HG03342 (cell line): ENCODE data around the gene CD163L1.
"Not testable (repeated sequence)": the region's sequence is repeated elsewhere in the genome, so short reads cannot be mapped to it uniquely, and the experiment has no call there.

Experiments
- ATAC-seq: cut with Tn5 transposase; IDR thresholded peaks from one replicate; pipeline ENCODE4 v1.9.1; 2021; ENCODE audit warnings: mild to moderate bottlenecking, moderate library complexity; ENCODE audit not compliant: unreplicated experiment

Gene CD163L1

DNA sequence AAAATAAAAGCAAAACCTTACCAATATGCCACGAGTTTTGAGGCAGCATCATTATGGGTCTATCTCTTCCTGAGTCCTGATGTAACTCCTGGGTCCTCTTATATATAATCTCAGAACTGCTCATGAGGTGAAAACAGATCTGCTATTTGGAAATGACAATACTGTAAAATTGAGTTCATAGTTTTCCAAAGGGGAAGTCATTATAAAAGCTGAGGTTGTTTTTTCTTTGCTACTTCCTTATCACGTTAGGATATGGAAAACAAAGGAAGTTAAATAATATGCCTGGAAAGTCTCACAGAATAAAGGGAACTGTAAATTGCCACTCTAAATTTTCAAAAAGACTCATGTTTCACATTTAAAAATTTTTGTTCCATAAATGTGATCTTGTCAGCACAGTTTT lies at the start of gene CD163L1:
Gene CD163L1, minus strand, starts transcription at position 78 of the 400 bp plus-strand sequence. Its CDS starts 26 bp downstream, at position 52.
- ATAC-seq = no peak

DNA sequence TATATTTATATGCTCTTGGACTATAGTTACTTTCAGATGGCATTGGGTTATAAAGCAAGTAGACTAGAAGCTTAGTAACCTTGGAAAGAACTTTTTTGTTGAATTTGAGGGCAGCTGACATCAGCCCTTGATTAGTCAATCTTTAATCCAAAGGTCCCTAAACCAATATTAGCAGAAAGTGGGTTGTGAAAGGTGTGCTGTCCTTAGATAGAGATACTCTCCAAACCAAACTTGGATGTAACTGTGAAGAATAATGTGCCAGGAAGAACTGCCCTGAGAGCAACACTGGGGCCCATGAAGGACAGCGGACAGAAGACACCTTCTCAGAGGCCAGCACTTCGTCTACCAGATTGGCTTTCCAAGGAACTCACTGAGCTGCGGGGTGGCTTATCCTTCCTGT lies 49.1 kb upstream of the CD163L1 start:
- no peak for ATAC-seq

DNA sequence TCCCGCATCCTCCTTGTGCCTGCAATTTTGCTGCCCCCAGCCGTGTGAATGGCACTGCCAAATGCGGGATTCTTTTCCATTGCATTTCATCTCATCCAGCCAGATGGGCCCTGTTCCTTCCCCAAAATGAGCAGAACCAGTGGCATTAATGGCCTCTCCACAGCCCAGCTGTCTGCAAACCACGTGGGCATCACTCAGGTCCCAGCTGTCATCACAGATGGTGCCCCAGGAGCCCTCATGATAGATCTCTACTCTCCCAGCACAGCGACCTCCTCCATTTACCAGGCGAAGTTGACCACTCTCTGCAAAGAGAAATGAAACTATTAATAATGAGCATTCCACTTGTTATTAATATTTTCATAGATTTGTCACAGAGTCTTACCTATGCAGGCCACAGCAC lies 42.6 kb upstream of the CD163L1 start:
- no peak for ATAC-seq

DNA sequence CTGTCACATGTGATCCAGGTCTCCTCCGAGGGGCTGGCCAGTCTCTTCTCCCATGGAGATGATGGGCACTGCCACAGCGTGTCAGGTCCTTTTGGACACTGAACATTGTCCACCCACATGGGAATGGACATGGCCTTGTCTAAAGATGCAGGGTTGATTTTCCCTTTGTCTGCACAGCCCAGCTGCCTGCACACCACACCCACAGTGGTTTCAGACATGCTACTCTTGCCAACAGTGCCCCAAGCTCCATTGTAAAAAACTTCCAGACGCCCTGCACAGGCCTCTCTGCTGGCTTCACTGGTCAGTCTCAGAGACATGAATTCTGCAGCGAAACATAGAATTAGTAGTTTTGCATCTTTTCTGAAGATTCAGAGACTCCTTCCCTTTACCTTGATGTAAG lies 41.1 kb upstream of the CD163L1 start:
- no peak for ATAC-seq

DNA sequence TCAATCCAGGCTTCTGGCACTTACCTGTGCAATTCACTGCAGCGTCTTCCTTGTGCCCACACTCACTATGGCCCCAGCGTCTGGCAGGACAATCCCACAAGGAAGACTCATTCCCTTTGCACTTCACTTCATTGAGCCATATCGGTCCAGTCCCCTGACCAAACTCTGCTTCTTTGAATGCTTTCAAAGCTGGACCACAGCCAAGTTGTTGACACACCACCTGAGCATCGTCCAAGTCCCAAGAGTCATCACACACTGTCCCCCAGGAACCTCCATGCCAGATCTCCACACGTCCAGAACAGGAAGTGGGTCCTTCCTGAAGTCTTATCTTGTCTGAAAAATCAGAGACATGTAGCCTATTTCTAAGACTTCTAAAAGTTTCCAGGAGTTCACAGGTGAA lies 39.4 kb upstream of the CD163L1 start:
- ATAC-seq = no peak

DNA sequence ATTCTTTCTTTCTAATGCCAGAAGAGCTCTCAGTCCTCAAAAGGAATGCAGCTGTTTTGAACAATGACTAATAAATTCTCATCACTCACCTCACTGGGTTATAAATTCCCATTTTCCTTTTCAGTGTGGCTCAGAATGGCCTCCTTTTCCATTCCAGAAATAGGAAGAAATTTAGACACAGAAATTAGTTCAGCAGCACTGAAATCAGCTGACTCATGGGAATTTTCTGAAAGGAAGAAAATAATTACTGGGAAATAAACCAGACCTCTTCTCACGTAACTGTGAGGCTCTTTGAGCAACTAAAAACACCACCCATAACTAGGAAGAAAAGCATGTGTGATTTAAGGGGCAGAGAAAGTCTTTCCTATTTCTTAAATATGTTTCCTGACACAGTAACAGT lies 35.8 kb upstream of the CD163L1 start:
- ATAC-seq = no peak

DNA sequence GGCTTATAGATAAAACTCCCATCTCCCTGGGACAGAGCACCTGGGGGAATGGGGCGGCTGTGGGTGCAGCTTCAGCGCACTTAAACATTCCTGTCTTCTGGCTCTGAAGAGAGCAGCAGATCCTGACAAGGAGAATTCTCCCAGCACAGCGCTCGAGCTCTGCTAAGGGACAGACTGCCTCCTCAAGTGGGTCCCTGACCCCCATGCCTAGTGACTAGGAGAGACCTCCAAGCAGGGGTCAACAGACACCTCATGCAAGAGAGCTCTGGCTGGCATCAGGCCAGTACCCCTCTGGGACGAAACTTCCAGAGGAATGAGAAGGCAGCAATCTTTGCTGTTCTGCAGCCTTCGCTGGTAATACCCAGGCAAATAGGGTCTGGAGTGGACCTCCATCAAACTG lies 28.1 kb upstream of the CD163L1 start:
- ATAC-seq = no peak

DNA sequence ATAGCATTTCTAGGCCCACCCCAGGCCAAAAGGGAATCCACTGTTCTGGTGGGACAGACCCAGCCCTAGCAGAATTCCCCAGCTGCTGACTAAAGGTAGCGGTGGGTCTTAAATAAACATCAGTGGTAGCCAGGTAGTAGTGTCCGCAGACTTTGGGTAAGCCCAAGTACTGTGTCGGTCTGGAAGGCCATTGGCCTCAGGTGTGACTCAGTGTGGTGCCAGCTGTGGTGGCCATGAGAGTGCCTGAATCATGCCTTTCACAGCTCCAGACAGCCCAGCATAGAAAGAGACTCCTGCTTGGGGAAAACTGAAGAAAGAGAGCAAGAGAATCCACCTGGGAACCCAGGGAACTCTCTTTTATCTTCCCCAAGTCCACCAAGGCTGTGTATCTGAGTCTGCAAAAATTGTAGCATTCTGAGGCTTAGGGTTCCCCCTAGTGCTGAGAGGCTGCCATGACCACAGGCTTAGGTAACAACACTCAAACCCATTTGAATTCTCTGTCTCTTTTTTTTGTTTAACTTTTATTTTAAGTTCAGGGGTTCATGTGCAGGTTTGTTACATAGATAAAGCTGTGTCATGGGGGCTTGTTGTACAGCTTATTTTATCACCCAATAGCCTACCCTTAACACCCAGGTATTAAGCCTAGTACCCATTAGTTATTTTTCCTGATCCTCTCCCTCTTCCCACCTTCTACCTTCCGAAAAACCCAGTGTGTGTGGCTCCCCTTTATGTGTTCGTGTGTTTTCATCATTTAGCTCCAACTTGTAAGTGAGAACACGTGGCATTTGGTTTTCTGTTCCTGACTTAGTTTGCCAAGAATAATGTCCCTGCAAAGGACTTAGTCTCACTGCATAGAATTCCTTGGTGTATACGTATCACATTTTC lies 16.7 kb upstream of the CD163L1 start:
- ATAC-seq = peak; percentile 56

DNA sequence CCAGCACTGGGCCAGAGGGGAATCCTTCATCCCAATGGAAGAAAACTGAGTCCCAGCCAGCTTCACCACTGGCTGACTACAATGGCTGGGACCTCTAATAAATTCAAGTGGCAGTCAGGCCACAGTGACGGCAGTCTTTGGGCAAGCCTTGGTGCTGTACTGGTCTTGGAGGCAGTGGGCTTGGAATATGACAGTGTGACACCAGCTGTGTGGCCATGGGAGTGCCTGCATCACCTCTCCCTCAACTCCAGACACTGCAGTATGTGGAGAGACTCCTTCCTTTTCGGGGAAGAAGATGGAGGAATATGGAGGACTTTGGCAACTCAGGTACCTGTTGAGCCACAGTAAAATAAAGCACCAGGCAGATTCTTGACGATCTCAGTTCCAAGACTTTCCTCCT lies 16.0 kb upstream of the CD163L1 start:
- no peak for ATAC-seq

DNA sequence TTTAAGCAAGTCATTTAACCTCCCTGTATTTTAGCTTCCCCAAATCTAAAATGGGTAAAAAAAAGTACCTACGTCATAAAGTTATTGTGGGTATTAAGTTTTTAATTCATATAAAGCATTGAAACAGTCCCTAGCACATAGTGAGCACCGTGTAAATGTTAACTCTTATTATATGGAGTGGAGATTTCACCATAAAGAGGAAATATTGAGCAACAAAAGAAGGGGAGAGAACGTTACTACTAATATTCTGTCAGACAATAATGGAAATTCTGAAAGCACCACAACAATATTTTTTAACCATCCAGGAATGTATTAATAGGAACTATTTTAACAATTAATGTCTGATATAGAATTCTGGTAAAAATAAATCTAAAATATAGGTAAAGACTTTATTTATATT lies 7.8 kb upstream of the CD163L1 start:
- ATAC-seq = no peak

DNA sequence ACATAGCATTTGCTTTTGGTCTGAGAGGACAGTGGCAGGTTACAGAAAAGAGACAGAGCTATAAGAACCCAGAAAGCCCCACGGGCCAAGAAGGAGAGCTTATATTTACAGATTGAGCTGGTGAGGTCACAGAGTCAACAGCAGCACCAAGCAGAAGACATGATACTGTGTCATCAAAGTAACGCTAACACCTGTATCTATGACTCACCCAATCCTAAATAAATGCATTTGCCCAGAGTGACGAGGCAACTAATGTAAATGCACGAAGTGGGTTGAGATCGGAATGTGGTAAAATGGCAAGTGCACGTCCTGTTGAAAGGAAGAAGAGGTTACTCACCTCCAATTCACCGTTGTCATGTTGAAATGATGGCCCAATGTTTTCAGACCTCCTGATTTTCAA lies 6.7 kb upstream of the CD163L1 start:
- ATAC-seq = no peak

DNA sequence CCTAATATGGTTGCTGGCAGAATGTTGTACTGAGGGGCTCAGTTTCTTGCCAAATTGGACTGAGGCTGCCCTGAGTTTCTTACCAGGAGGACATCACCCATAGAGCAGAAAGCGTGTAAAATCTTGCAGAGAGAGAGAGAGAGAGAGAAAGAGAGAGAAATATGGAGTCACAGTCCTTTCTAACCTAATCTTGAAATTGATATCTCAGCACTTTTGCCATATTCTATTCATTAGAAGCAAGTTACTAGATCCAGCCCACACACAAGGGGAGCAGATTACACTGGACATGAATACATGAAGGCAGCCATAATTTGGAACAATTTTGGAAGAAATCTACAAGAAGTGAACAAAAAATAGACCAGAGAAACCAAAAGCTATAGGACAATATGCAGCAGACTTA lies 4.1 kb upstream of the CD163L1 start:
- ATAC-seq = no peak

DNA sequence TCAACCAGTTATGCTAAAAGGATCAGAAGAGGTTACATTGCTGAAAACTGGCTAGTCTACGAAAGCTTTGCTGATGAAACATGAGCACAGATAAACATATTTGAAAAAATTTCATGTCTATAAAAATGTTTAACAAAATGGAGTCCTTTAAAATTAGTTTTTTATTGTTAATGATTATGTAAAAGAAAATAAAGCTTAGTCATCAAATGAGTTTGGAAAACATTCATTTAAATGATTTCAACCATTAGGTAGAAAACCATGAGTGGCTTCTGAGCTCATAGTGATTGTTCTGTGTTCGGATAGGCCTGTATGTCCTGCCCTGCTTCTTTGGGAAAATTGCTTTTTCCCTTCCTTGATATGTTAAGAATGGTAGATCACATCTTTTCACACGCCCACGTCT lies 584 bp upstream of the CD163L1 start:
- ATAC-seq = no peak

DNA sequence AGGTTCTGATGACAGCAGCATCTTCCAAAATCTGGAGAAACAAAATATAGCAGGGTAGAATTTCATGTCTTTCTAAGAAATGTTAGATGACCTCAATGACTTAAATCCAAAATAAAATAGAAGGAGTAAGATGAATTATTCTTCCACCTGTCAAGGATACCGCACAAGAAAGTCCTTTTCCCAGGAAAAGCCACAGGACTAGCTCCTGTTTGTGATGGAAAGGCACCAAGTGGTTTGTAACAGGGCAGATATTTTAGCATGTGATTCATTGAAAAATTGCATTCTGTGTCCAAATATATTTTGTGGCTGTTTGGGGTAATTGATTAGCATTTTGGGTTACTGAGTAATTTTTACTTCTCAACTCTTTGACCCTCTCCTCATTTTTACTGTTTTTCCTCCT lies 2.7 kb downstream of the CD163L1 start:
- no peak for ATAC-seq

DNA sequence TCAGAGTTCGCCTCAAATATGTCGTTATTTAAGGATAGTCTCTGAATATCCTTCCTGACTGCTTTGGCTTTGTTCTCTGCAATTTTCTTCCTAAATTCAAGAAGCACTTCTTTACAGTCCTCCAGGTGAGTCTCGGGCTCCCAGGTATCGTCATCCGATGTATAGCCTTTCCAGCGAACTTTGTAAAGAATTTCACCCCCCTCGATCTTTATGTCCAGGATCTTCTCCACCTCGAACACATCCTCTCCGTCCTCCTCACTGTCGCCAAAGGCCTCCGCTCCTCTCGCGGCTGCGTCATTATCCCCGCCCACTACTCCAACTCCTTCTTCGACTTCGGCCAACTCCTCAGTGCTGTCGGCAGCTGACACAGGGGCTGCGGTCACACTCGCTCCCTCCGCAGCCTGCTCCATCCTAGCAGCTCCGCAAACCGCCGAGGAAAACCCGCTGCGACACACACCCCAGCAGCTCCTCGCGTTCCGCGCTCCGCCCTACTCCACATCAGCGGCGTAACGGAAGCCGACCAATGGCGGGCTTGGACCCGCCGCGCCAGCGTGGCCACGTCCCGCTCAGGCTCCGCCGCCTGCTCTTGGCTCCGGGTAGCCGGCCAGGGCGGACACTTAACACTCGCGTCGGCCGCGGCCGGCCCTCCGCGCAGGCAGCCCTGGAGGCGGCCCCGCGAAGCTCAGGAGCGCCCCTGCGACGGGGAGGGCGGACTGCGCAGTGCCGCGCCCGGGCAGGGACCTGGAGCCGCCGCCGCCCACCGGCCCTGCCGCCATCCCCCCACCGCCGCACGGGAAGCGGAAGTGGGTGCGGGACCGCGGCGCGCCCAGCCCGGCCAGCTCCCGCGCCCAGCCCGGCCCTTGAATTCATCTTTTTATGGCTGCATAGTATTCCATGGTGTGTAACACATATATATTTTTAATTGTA lies 4.1 kb downstream of the CD163L1 start:
- ATAC-seq = no peak

DNA sequence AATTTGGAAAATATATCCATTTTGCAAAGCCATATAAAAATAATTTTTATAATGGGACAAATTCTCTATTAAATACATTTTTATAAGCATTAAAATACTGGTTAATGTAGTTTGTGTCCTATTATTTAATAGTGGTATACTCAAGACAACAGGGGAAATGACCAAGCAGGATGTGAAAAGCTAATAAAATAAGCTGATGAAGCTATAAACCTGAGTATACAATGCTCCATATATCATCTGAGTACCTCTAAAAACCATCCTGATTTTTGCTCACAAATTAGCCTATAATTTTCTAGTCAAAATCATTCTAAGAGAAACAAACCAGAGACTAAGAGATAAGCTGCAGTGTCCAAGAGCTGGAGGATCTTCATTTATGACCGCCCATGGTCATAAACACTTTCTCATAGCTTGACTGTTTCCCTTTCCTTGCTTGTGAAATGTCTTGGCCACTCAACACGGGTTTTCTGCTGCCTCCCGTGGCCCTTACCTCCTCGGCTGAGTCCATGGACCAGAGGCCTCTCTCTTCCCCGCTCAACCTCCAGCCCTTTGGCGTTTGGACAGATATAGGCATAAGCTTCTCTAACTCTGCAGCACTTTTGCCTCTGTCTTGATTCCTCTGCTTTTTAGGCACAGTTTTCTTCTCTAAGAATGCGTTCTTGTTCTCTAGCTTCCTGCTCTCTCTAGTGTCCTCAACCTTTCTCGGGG lies 5.5 kb downstream of the CD163L1 start:
- not testable (repeated sequence) for ATAC-seq

DNA sequence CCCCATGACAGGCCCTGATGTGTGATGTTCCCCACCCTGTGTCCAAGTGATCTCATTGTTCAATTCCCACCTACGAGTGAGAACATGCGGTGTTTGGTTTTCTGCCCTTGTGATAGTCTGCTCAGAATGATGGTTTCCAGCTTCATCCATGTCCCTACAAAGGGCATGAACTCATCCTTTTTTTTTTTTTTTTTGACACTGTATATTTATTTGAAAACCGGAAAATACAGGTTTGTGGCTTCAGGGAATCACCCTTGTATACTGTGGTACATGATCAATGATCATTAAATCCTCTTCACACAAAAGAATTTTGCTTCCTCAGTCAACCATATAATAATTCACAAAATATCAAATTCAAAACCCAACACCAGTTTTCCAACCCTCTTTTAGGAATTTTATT lies 6.5 kb downstream of the CD163L1 start:
- ATAC-seq = not testable (repeated sequence)

DNA sequence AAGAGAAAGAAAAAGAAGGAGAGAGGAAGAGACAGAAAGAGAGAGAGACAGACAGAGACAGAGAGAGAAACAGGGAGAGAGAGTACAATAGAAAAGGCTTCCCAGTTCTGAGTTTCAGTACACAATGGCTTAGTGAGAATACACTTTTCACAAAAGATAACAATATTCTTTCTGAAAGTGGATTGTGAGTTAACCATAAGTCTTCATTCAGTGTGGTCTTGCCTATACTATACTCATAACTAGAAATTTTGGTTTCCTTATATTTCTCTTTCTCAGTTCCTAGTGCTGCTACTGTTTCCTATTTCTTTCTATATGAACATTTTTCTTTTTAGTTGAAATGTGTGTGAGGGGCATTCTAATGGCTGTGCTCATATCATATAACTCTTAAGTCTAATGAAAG lies 9.3 kb downstream of the CD163L1 start:
- ATAC-seq = no peak

DNA sequence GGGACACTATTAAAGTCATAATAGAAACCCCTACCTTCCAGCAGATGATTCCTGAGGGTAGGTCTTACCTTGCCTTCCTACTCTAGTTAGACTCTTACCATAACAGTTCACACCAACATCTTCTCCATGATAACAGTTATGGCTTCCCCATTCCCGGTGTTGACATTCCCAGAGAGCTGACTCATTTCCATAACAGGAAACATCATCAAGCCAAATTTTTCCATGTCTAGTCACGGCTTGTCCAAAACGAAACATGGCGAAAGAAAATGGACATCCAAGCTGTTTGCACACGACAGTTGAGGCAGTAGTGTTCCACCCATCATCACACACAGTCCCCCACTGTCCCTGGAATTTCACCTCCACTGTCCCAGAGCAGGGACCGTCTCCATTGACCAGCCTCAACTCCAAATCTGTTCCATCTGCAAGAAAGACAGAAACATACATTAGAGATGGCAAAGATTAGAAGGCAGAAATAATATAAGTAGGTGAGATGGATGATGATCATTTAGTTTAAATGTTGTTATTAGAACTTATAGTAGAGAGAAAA lies 10.6 kb downstream of the CD163L1 start:
- no peak for ATAC-seq

DNA sequence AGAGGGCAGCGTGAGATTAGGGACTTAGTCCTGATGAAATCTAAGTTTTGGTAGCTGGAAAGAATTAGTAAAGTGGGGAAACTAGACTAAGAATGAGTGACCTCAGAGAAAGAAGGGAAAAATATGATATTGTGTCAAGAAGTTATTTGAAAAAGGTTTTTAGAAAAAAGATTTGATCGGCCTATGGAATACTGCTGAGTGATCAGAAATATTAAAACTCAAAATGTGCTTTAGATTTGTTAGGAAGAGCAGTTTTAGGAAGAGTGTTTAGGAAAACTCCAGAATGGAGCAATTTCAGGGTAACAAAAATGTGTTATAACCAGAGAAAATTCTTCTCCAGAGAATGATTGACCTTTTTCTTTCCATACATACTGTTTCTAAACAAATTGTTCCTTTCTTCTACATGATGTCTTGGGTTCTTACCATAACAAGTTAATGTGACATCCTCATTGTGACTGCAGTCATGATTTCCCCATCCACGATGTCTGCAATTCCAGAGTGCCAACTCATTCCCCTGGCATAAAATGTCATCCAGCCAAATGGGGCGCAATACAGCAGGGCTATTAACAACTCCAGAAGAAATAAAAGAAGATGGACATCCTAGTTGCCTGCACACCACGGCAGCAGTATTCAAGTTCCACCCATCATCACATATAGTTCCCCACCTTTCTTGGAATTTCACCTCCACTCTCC lies 11.8 kb downstream of the CD163L1 start:
- no peak for ATAC-seq
